ENCODE results near the gene PDCD5.
"Not testable (repeated sequence)": the region's sequence is repeated elsewhere in the genome, so short reads cannot be mapped to it uniquely, and the experiment has no call there.

The PDCD5 gene

DNA sequence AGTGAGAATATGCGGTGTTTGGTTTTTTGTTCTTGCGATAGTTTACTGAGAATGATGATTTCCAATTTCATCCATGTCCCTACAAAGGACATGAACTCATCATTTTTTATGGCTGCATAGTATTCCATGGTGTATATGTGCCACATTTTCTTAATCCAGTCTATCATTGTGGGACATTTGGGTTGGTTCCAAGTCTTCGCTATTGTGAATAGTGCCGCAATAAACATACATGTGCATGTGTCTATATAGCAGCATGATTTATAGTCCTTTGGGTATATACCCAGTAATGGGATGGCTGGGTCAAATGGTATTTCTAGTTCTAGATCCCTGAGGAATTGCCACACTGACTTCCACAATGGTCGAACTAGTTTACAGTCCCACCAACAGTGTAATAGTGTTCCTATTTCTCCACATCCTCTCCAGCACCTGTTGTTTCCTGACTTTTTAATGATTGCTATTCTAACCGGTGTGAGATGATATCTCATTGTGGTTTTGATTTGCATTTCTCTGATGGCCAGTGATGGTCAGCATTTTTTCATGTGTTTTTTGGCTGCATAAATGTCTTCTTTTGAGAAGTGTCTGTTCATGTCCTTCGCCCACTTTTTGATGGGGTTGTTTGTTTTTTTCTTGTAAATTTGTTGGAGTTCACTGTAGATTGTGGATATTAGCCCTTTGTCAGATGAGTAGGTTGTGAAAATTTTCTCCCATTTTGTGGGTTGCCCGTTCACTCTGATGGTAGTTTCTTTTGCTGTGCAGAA, 6.9 kb downstream of the PDCD5 start:
- H3K4me1 ChIP-seq (ENCODE audit: insufficient read depth, low read length): not testable (repeated sequence)

DNA sequence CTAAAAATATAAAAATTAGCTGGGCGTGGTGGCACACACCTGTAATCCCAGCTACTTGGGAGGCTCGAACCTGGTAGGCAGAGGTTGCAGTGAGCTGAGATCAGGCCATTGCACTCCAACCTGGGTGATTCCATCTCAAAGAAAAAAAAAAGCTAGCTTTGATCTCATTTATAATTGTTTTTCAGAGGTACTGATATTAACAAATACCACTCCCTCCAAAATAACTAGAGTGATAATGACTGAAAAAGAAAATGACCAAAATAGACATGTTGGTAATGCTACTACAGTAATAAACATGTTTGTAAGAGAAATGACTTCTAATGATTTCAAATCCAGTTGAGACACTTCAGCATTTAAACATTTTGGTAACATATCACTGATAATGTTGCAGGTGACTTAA, 13.0 kb downstream of the PDCD5 start:
- no peaks in the 10 kb centered on the region for H3K27me3 ChIP-seq (ENCODE audit: insufficient read depth, low read length)
- no peak overlapping the region for H3K27ac ChIP-seq (ENCODE audit: low read length)
- no peaks in the 10 kb centered on the region; the same call in 1 of the 2 replicates for H3K9me3 ChIP-seq (ENCODE audit: insufficient read depth, low read depth, low read length)
- peaks cover 60% of the 10 kb centered on the region for H3K36me3 ChIP-seq (ENCODE audit: insufficient read depth, low read depth, low read length)
- no peak overlapping the region for H3K9ac ChIP-seq (ENCODE audit: low read depth, low read length)
- no peaks in the 10 kb centered on the region; the same call in 1 of the 2 replicates for H3K4me1 ChIP-seq (ENCODE audit: insufficient read depth, low read length)
- H3K4me3 ChIP-seq (ENCODE audit: low read length): no peak overlapping the region

More for the DNA sequence above, 6.9 kb downstream of the PDCD5 start:
- not testable (repeated sequence) for H3K9ac ChIP-seq (ENCODE audit: low read depth, low read length); H3K27ac ChIP-seq (ENCODE audit: low read length); H3K9me3 ChIP-seq (ENCODE audit: insufficient read depth, low read depth, low read length); H3K4me3 ChIP-seq (ENCODE audit: low read length); H3K27me3 ChIP-seq (ENCODE audit: insufficient read depth, low read length)
- H3K36me3 ChIP-seq (ENCODE audit: insufficient read depth, low read depth, low read length): peaks cover 45% of the 10 kb centered on the region

DNA sequence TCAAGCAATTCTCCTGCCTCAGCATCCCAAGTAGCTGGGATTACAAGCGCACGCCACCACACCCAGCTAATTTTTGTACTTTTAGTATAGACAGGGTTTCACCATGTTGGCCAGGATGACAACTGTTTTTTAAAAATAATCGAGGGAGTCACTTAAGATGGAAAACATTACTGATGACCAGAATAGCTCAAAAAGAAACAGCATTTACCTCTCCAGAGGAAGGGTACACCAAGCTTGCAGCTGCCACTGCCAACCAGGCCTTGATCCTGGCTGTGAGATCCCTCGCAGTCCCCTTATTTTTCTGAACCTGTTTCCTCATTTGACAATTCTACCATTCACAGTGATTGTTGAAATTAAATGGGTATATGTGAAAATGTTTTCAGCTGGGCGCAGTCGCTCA, 14.5 kb downstream of the PDCD5 start:
- Histone ChIP-seq H3K9ac (ENCODE audit: low read depth, low read length) (no peak overlapping the region), H3K4me3 (ENCODE audit: low read length) (no peak overlapping the region), H3K9me3 (ENCODE audit: insufficient read depth, low read depth, low read length) (no peaks in the 10 kb centered on the region; the same call in 1 of the 2 replicates), H3K27me3 (ENCODE audit: insufficient read depth, low read length) (no peaks in the 10 kb centered on the region), H3K27ac (ENCODE audit: low read length) (no peak overlapping the region), H3K4me1 (ENCODE audit: insufficient read depth, low read length) (no peaks in the 10 kb centered on the region; the same call in 1 of the 2 replicates), H3K36me3 (ENCODE audit: insufficient read depth, low read depth, low read length) (peaks cover 68% of the 10 kb centered on the region)

DNA sequence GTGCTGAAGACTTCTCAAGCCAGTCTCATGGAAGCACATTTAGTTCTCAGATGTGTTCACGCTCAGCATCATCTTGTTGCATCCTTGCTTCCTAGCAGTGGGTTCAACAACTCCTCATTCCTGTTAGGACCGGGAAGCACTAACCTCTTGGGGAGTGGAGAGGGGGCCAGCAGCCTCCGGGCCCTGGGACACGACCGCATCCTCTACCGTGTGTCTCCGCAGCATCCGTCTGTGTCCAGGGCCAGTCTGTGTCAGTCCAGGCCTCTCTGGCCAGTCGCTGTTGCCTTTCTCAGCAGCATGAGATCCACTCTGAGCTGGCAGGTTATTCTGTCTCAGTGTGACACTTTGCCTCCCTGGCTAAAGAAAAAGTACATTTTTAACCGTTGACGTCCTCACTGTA, 17.0 kb downstream of the PDCD5 start:
- Histone ChIP-seq H3K36me3 (ENCODE audit: insufficient read depth, low read depth, low read length) (peaks cover 78% of the 10 kb centered on the region), H3K4me1 (ENCODE audit: insufficient read depth, low read length) (no peaks in the 10 kb centered on the region; the same call in 1 of the 2 replicates), H3K27ac (ENCODE audit: low read length) (no peak overlapping the region), H3K9ac (ENCODE audit: low read depth, low read length) (no peak overlapping the region), H3K27me3 (ENCODE audit: insufficient read depth, low read length) (no peaks in the 10 kb centered on the region), H3K9me3 (ENCODE audit: insufficient read depth, low read depth, low read length) (no peaks in the 10 kb centered on the region), H3K4me3 (ENCODE audit: low read length) (no peak overlapping the region)

DNA sequence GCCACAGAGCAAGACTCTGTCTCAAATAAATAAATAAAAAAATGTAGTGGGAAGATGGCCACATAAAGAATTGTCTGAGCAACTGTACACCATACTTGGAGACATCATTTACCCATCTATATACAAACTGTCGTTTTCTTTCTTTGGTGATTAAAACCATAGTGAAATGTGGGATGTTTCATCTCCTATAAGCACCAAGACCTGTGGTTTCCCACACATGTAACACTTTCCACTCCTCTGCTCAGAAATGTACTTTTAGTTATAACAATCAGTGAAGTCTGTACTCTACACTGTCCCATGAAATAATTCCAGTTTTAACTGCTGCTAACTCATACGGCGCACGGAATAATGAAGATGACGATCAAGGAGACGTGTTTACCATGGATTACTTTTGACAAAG, 18.3 kb downstream of the PDCD5 start:
- Histone ChIP-seq H3K27me3 (ENCODE audit: insufficient read depth, low read length) (no peaks in the 10 kb centered on the region), H3K27ac (ENCODE audit: low read length) (no peak overlapping the region), H3K4me1 (ENCODE audit: insufficient read depth, low read length) (no peaks in the 10 kb centered on the region; the same call in 1 of the 2 replicates), H3K9ac (ENCODE audit: low read depth, low read length) (no peak overlapping the region), H3K36me3 (ENCODE audit: insufficient read depth, low read depth, low read length) (peaks cover 80% of the 10 kb centered on the region), H3K9me3 (ENCODE audit: insufficient read depth, low read depth, low read length) (no peaks in the 10 kb centered on the region), H3K4me3 (ENCODE audit: low read length) (no peak overlapping the region)

DNA sequence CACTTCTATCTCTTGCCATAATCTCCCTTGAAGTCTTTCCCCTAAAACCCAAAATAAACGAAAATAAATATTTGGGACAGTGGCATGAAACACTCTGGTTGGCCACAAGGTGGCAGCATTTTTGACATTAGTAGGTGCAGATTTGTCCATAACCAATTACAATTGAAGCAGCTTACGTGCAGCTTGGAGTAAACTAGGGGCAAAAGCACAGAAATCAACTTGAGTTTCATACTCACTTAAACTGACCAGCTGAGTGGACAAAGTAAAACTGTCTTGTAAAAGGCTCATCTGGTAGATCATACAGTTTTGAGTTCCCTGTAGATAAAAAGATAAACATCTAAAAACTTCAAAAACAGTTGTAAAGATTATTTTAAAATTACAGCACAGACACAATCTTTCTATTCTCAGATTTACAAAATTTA, 18.8 kb downstream of the PDCD5 start:
- Histone ChIP-seq H3K4me1 (ENCODE audit: insufficient read depth, low read length) (no peaks in the 10 kb centered on the region; the same call in 1 of the 2 replicates), H3K36me3 (ENCODE audit: insufficient read depth, low read depth, low read length) (peaks cover 78% of the 10 kb centered on the region), H3K4me3 (ENCODE audit: low read length) (no peak overlapping the region), H3K9me3 (ENCODE audit: insufficient read depth, low read depth, low read length) (no peaks in the 10 kb centered on the region), H3K9ac (ENCODE audit: low read depth, low read length) (no peak overlapping the region), H3K27ac (ENCODE audit: low read length) (no peak overlapping the region), H3K27me3 (ENCODE audit: insufficient read depth, low read length) (no peaks in the 10 kb centered on the region)

DNA sequence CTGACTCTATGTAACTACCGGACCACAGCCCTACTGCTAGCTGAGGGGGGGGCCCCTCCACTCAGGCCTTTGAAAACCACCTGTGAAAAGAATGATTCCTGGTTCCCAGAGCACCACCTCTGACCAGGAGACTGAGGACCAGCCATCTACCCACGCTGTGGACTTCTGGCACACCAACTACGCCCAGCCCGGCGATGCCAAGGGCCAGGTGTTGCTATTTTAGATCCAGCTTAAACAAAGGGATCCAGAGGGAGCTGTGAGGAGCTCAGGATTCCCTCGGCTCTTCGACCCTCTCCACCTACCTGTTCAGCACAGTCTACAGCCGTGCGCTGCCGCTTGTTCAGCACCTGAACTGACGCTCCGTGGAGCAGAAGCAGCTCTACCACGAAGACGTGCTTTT, 23.0 kb downstream of the PDCD5 start:
- Histone ChIP-seq H3K27ac (ENCODE audit: low read length) (no peak overlapping the region), H3K36me3 (ENCODE audit: insufficient read depth, low read depth, low read length) (peaks cover 64% of the 10 kb centered on the region), H3K9me3 (ENCODE audit: insufficient read depth, low read depth, low read length) (no peaks in the 10 kb centered on the region), H3K4me3 (ENCODE audit: low read length) (no peak overlapping the region), H3K4me1 (ENCODE audit: insufficient read depth, low read length) (no peaks in the 10 kb centered on the region), H3K27me3 (ENCODE audit: insufficient read depth, low read length) (no peaks in the 10 kb centered on the region), H3K9ac (ENCODE audit: low read depth, low read length) (no peak overlapping the region)

DNA sequence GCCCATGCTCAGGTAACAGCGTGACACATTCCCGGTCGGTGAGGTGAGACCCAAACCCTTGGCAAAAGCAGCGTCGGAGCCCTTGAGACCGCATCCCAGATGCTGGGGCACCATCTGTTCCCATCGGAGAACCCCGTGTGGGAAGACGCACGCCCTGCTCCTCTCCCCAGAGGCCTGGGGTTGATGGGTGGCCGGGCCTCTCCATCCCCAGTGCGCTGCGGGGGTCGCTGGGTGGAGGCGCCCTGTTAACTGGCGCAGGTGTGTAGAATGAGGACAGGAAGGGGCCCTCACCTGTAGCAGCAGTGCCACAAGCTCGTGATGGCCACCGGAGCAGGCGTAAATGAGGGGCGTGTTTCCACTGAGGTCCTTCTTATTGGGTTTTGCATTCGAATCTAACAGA, 24.6 kb downstream of the PDCD5 start:
- no peaks in the 10 kb centered on the region for H3K4me1 ChIP-seq (ENCODE audit: insufficient read depth, low read length)
- no peaks in the 10 kb centered on the region for H3K27me3 ChIP-seq (ENCODE audit: insufficient read depth, low read length)
- H3K9ac ChIP-seq (ENCODE audit: low read depth, low read length): no peak overlapping the region
- no peak overlapping the region for H3K4me3 ChIP-seq (ENCODE audit: low read length)
- H3K27ac ChIP-seq (ENCODE audit: low read length): no peak overlapping the region
- peaks cover 3% of the 10 kb centered on the region; the same call in 1 of the 2 replicates for H3K9me3 ChIP-seq (ENCODE audit: insufficient read depth, low read depth, low read length)
- H3K36me3 ChIP-seq (ENCODE audit: insufficient read depth, low read depth, low read length): peaks cover 61% of the 10 kb centered on the region

DNA sequence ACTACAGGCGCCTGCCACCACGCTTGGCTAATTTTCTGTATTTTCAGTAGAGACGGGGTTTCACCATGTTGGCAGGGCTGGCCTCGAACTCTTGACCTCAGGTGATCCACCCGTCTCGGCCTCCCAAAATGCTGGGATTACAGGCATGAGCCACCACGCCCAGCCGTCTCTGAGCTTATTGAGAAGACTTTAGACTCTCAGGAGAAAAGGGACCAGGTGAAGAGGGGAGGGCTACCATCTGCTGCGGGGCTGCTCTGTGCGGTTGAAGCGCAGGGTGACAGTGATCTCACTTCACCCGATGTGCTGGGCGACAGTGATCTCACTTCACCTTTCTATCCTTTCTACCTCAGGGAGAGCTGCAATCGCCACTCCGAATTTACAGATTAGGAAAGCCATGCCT, 25.3 kb downstream of the PDCD5 start:
- Histone ChIP-seq H3K4me3 (ENCODE audit: low read length) (no peak overlapping the region), H3K27me3 (ENCODE audit: insufficient read depth, low read length) (no peaks in the 10 kb centered on the region), H3K9me3 (ENCODE audit: insufficient read depth, low read depth, low read length) (peaks cover 3% of the 10 kb centered on the region; the same call in 1 of the 2 replicates), H3K36me3 (ENCODE audit: insufficient read depth, low read depth, low read length) (peaks cover 60% of the 10 kb centered on the region), H3K27ac (ENCODE audit: low read length) (no peak overlapping the region), H3K9ac (ENCODE audit: low read depth, low read length) (no peak overlapping the region), H3K4me1 (ENCODE audit: insufficient read depth, low read length) (no peaks in the 10 kb centered on the region)

DNA sequence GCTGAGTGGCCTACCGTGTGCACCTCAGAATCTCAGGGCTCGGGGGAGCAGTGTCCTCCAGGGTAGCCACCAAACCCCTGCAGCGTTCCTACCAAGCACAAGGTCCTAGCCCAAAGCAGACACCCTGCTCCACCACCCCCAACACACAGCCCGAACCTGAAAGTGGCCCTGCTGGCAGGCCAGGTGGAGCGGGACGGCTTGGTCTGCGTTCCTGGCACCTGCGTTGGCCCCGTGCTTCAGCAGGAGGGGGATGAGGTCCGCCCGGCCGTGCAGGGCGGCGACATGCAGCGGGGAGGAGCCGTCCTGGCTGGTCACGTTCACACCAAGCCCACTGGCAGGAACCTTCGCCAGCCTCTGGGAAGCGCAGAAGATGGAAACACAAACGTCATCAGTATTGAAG, 26.5 kb downstream of the PDCD5 start:
- Histone ChIP-seq H3K9ac (ENCODE audit: low read depth, low read length) (no peak overlapping the region), H3K27me3 (ENCODE audit: insufficient read depth, low read length) (no peaks in the 10 kb centered on the region), H3K4me3 (ENCODE audit: low read length) (no peak overlapping the region), H3K9me3 (ENCODE audit: insufficient read depth, low read depth, low read length) (peaks cover 3% of the 10 kb centered on the region; the same call in 1 of the 2 replicates), H3K27ac (ENCODE audit: low read length) (no peak overlapping the region), H3K4me1 (ENCODE audit: insufficient read depth, low read length) (no peaks in the 10 kb centered on the region), H3K36me3 (ENCODE audit: insufficient read depth, low read depth, low read length) (peaks cover 56% of the 10 kb centered on the region)

DNA sequence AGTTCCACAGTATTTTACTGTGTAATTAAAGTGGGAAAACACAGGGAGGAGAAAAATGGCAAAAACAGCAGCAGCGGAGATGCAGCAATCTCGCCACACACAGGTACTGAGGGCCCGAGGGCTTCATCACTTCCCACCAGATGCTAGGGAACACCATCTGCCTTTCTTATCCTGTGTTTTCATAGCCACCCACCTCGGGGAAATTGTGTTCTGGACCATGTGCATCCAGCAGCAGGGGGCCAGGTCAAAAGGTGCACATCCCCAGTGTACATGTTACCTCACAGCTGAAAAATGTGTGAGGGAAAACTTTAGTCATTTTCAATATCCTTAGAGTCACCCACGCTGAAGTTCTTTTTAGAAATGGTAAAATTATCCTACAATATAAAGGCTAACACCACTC, 30.2 kb downstream of the PDCD5 start:
- no peak overlapping the region for H3K4me3 ChIP-seq (ENCODE audit: low read length)
- H3K27ac ChIP-seq (ENCODE audit: low read length): no peak overlapping the region
- no peaks in the 10 kb centered on the region for H3K27me3 ChIP-seq (ENCODE audit: insufficient read depth, low read length)
- peaks cover 3% of the 10 kb centered on the region; the same call in 1 of the 2 replicates for H3K9me3 ChIP-seq (ENCODE audit: insufficient read depth, low read depth, low read length)
- no peak overlapping the region for H3K9ac ChIP-seq (ENCODE audit: low read depth, low read length)
- H3K4me1 ChIP-seq (ENCODE audit: insufficient read depth, low read length): no peaks in the 10 kb centered on the region
- peaks cover 58% of the 10 kb centered on the region for H3K36me3 ChIP-seq (ENCODE audit: insufficient read depth, low read depth, low read length)

DNA sequence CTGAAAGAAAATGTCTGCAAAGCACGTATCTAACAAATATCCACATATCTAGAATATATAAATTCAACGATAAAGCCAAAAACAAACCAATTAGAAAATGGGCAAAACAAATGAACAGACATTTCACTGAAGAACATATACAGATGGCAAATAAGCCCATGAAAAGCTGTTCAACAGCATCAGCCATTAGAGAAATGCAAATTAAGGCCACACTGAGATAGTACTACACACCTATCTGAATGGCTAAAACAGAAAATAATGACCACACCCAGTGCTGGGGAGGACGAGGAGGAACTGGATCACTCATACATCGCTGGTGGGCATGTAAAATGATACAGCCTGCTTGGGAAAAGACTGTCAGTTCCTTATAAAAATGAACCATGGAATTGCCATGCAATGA, 32.0 kb downstream of the PDCD5 start:
- H3K4me1 ChIP-seq (ENCODE audit: insufficient read depth, low read length): no peaks in the 10 kb centered on the region
- no peak overlapping the region for H3K4me3 ChIP-seq (ENCODE audit: low read length)
- H3K9me3 ChIP-seq (ENCODE audit: insufficient read depth, low read depth, low read length): peaks cover 3% of the 10 kb centered on the region; the same call in 1 of the 2 replicates
- H3K9ac ChIP-seq (ENCODE audit: low read depth, low read length): no peak overlapping the region
- H3K36me3 ChIP-seq (ENCODE audit: insufficient read depth, low read depth, low read length): peaks cover 58% of the 10 kb centered on the region
- no peaks in the 10 kb centered on the region for H3K27me3 ChIP-seq (ENCODE audit: insufficient read depth, low read length)
- H3K27ac ChIP-seq (ENCODE audit: low read length): no peak overlapping the region
